Esophagus muscularis mucosa (tissue), 3 donors: ENCODE measurements around the gene GLT1D1.

Source experiments
- CTCF ChIP-seq, 3 experiments: fragments of 200-600 bp in 2 of 3; fragments of 450-650 bp in 1 of 3; sonication (generic) in 2 of 3; IDR thresholded peaks; one replicate each; pipeline ENCODE4 v1.5.1; 2017 to 2019; ENCODE audit warnings: antibody characterized with exemption in 3 of 3, mild to moderate bottlenecking in 2 of 3, moderate library complexity in 1 of 3
- POLR2A ChIP-seq: fragments of 450-650 bp; IDR thresholded peaks from one replicate; pipeline ENCODE4 v1.6.1; 2017; ENCODE audit warnings: antibody characterized with exemption, moderate library complexity, mild to moderate bottlenecking, low read depth

DNA sequence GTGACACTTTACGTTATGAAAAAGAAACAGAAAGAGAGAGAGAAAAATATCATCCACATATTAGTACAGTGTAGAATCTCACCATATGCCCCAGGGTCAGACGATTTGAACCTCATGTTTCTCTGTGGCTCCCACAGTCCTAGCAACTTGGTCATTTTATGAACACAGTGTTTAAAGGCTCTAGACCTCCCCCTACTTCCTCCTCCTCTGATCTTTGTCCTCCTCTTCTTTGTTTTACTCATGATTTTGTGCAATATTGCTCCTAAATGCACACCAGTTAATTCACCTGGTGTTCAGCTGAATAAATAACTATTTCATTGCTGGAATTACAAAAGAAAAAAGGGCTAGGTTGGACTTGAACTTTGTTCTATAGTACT lies 18.2 kb downstream of the GLT1D1 start:
- no peak for TF ChIP-seq CTCF (IDR thresholded peaks at IDR 0.05)
- TF ChIP-seq POLR2A: no peak
